Loucy (cell line): ENCODE results near the gene FGFR3.

Experiments
- H2AFZ ChIP-seq: fragments of 200-600 bp; sonication (generic); 2 replicates; pipeline ENCODE4 v1.6.0; 2016; ENCODE audit warnings: antibody characterized with exemption, mild to moderate bottlenecking, low read length, moderate library complexity
- H3F3A ChIP-seq: fragments of 200-600 bp; 2 replicates; pipeline ENCODE4 v1.6.0; 2016; ENCODE audit warnings: antibody characterized with exemption, low read depth, mild to moderate bottlenecking
- H3K27me3 ChIP-seq: fragments of 200-600 bp; sonication (generic); 2 replicates; pipeline ENCODE4 v1.6.1; 2014; ENCODE audit warnings: low read length, mild to moderate bottlenecking; ENCODE audit not compliant: insufficient read depth, poor library complexity, severe bottlenecking
- H3K36me3 ChIP-seq: fragments of 200-600 bp; sonication (generic); 2 replicates; pipeline ENCODE4 v1.6.1; 2016; ENCODE audit warnings: low read length; ENCODE audit not compliant: insufficient read depth
- H3K4me1 ChIP-seq: fragments of 200-600 bp; sonication (generic); 2 replicates; pipeline ENCODE4 v1.5.1; 2014; ENCODE audit warnings: low read length, mild to moderate bottlenecking; ENCODE audit not compliant: insufficient read depth, poor library complexity, severe bottlenecking
- H3K4me2 ChIP-seq: fragments of 200-600 bp; sonication (generic); 2 replicates; pipeline ENCODE4 v1.6.0; 2014; ENCODE audit warnings: antibody characterized with exemption, low read length, low read depth, mild to moderate bottlenecking; ENCODE audit not compliant: poor library complexity, severe bottlenecking
- H3K4me3 ChIP-seq: fragments of 200-600 bp; sonication (generic); 2 replicates; pipeline ENCODE4 v1.5.1; 2014; ENCODE audit warnings: low read length, mild to moderate bottlenecking, mixed read lengths; ENCODE audit not compliant: poor library complexity, severe bottlenecking
- H3K79me2 ChIP-seq: fragments of 200-600 bp; sonication (generic); 2 replicates; pipeline ENCODE4 v1.6.1; 2014; ENCODE audit warnings: low read length; ENCODE audit not compliant: insufficient read depth
- H3K9ac ChIP-seq: fragments of 200-600 bp; sonication (generic); 2 replicates; pipeline ENCODE4 v1.6.0; 2014; ENCODE audit warnings: mild to moderate bottlenecking, low read depth, low read length, moderate library complexity; ENCODE audit not compliant: poor library complexity, severe bottlenecking
- H3K9me2 ChIP-seq: fragments of 200-600 bp; sonication (generic); replicated peaks from 2 replicates; pipeline ENCODE4 v1.6.1; 2016; ENCODE audit warnings: low read depth, low read length, mixed read lengths
- H3K9me3 ChIP-seq: fragments of 200-600 bp; sonication (generic); 2 replicates; pipeline ENCODE4 v1.6.1; 2014; ENCODE audit warnings: mild to moderate bottlenecking, antibody characterized with exemption, low read length, low read depth; ENCODE audit not compliant: insufficient read depth
- H4K20me1 ChIP-seq: fragments of 200-600 bp; sonication (generic); 2 replicates; pipeline ENCODE4 v1.6.0; 2014; ENCODE audit warnings: antibody characterized with exemption, low read length, mild to moderate bottlenecking; ENCODE audit not compliant: insufficient read depth, poor library complexity, severe bottlenecking
- CTCF ChIP-seq: fragments of 200-600 bp; sonication (generic); conservative IDR thresholded peaks from 2 replicates; pipeline ENCODE4 v1.5.1; 2014; ENCODE audit warnings: mild to moderate bottlenecking, antibody characterized with exemption, low read length
- EZH2phosphoT487 ChIP-seq: fragments of 200-600 bp; IDR thresholded peaks from 2 replicates; pipeline ENCODE4 v1.6.1; 2018; ENCODE audit warnings: antibody characterized with exemption, mild to moderate bottlenecking, moderate library complexity, borderline replicate concordance

The FGFR3 gene

DNA sequence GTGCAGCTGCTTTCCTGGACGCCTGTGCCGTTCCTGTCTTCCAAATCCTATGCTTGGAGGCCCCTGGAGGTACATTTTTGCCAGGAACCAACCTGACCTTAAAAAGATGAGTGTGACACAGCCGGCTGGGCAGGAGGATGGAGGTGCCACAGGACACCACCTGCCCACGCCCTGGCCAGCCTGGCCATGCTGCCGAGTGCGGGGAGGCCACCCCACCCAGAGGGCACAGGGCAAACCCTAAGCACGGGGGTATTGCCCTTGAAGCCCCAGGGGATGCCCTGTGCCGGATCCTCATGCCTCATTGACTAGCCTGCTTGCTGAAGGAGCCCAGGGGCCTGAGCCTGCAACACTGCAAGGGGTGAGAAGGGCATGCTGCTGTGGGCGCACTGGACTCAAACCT, 20.1 kb downstream of the FGFR3 start:
- Histone ChIP-seq H3K79me2 (no peaks in the 10 kb centered on the region), H3K4me1 (no peaks in the 10 kb centered on the region), H3K9ac (no peak overlapping the region), H3K9me2 (no peaks in the 10 kb centered on the region), H3K9me3 (no peaks in the 10 kb centered on the region), H3K27me3 (no peaks in the 10 kb centered on the region), H2AFZ (no peak overlapping the region), H4K20me1 (no peaks in the 10 kb centered on the region), H3K4me2 (no peak overlapping the region), H3K4me3 (no peak overlapping the region), H3K36me3 (peaks cover 33% of the 10 kb centered on the region; the same call in 1 of the 2 replicates), H3F3A (no peaks in the 10 kb centered on the region)
- TF ChIP-seq CTCF (no peak), EZH2phosphoT487 (no peak)

GRCh38 chr4:1813915-1814314, 20.8 kb downstream of the FGFR3 start:
- no peaks in the 10 kb centered on the region for H3K27me3 ChIP-seq
- H3K36me3 ChIP-seq = peaks cover 36% of the 10 kb centered on the region; the same call in 1 of the 2 replicates
- H4K20me1 ChIP-seq = no peaks in the 10 kb centered on the region
- no peaks in the 10 kb centered on the region for H3K9me2 ChIP-seq
- TF ChIP-seq EZH2phosphoT487 = no peak
- no peak overlapping the region for H3K4me2 ChIP-seq
- no peaks in the 10 kb centered on the region for H3F3A ChIP-seq
- H3K9ac ChIP-seq = no peak overlapping the region
- no peak overlapping the region for H3K4me3 ChIP-seq
- H3K9me3 ChIP-seq = no peaks in the 10 kb centered on the region
- H2AFZ ChIP-seq = no peak overlapping the region
- no peaks in the 10 kb centered on the region for H3K4me1 ChIP-seq
- H3K79me2 ChIP-seq = no peaks in the 10 kb centered on the region

- no peaks in the 10 kb centered on the region for H4K20me1 ChIP-seq
- H3K4me1 ChIP-seq = no peaks in the 10 kb centered on the region
- no peak overlapping the region for H3K4me3 ChIP-seq
- no peaks in the 10 kb centered on the region for H3K27me3 ChIP-seq
- H3K36me3 ChIP-seq = peaks cover 41% of the 10 kb centered on the region; the same call in 1 of the 2 replicates
- no peaks in the 10 kb centered on the region for H3K9me2 ChIP-seq
- no peak overlapping the region for H3K9ac ChIP-seq
- H3K9me3 ChIP-seq = no peaks in the 10 kb centered on the region
- TF ChIP-seq CTCF (no peak), EZH2phosphoT487 (no peak)
- no peaks in the 10 kb centered on the region for H3F3A ChIP-seq
- no peak overlapping the region for H2AFZ ChIP-seq
- H3K79me2 ChIP-seq = no peaks in the 10 kb centered on the region
- no peak overlapping the region for H3K4me2 ChIP-seq
Observed at GRCh38 chr4:1814453-1814852, 21.4 kb downstream of the FGFR3 start.
